Right renal pelvis (tissue), 4 donors: ENCODE data around the gene PBXIP1. TPM values are rescaled to one million over a fixed set of nuclear protein-coding genes. Genes with fewer than 3 reads are reported as not detected.

Experiments
- DNase-seq, 4 donors: peaks; one replicate each; pipeline ENCODE4 v3.0.0-alpha.2; 2013; ENCODE audit warnings: low read depth in 4 of 4, low spot score in 3 of 4, missing footprints in 1 of 4
- polyA plus RNA-seq, 4 donors: library from polyadenylated mRNA; unstranded; fragments of 120-200 nt; gene quantifications; one replicate each; pipeline ENCODE4 v1.2.1, GENCODE V29; 2013; ENCODE audit not compliant: insufficient read length in 4 of 4

Gene PBXIP1
- polyA plus RNA-seq, 4 donors = 64.9 to 74.6 (median 71.5) TPM

DNA sequence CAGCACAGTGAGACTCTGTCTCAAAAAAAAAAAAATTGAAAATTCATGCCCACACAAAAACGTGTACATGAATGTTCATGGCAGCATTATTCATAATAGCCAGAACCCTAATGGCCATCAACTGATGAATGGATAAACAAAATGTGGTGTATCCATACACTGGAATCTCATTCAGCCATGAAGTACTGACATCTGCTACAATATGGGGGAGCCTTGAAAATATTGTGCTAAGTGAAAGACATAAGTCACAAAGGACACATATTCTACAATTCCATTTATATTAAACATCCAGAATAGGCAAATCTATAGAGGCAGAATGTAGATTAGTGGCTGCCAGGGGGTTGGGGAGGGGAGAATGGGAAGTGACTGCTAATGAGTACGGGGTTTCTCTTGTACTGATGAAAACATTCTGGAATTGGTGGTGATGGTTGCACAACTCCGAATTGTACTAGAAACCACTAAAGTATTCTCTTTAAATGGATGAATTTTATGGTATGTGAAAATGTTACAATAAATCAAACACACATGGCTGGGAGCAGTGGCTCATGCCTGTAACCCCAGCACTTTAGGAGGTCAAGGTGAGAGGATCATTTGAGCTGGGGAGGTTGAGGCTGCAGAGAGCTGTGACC lies 52.8 kb downstream of the PBXIP1 start:
- no peak for DNase-seq

DNA sequence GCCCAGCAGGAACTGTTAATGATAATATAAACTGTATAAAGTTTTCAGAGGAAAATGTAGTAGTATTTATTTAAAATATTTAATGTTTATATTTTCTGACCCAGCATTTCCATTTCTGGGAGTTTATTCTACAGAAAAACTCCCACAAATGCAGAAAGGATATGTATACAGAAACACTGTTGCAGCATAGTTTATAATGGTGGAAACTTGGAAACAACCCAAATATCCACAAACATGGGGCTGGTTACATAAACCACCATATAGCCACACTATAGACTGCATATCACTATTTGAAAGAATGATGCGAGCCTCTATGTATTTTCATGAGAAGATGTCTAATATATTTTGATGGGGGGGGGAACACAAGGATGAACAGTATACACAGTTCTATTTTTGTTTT lies 54.3 kb downstream of the PBXIP1 start:
- no peak for DNase-seq

DNA sequence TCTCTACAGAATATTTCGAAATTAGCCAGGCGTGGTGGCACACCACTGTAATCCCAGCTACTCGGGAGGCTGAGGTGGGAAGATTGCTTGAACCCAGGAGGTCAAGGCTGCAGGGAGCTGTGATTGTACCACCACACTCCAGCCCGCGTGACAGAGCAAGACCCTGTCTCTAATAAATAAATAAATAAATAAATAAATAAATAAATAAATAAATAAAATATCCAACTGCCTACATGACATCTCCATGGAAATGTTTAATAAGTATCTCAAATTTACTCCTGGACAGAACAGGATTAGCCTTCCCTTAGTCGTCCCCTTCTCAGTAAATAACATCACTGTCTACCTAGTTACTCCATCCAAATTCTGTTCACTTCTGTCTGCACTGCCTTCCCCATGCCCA lies 56.9 kb downstream of the PBXIP1 start:
- no peak for DNase-seq

DNA sequence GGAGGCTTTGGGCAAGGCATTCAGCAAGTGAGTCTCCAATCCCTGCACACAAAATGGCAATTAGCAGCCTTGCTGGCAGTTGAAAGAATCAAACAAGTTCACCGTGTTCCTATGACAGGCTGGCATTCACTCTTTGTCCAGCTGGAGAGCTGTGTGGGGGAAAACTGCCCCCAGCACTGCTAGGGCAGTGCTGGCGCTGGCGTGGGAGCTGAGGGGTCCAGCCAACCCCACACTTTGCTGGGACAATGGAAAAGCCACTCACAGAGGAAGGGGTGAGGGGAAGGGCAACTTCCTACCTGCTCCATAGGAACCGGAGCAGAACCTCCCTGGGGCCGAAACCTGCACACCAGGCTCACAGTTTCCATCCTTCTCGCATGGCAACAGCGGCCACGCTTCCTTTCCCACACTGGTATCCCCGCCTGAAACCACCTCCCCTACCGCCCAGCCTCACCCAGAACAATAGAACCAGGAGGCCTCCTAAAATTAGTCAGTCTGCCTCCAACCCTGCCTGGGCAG lies 59.1 kb downstream of the PBXIP1 start:
- DNase-seq = no peak

DNA sequence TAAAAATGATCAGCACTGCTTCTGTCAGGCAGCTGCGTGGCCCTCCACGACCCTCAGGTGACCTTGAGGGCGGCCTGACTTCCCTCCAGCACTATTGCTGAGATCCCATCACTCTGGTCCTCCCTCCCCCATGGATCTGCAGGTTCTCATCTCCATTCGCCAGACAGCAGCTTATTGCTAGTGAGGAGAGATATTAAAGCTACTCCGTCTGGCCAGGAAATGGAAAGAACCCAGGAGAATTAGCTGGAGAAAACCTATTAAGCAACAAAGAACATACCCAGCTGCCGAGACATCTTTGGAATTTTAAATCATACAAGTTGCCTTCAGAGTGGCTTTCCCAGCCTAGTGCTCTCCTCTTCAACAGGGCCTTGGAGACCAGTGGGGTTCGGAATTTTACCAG lies 60.1 kb downstream of the PBXIP1 start:
- DNase-seq = no peak

Other genes with a start within 250 kb of the PBXIP1 start
- 1 to 10 TPM; 2.3 to 2.8 (median 2.6) TPM for gene KCNN3, start 85.8 kb downstream of the PBXIP1 start, polyA plus RNA-seq
- 10 to 100 TPM; 33.2 to 44.8 (median 34.6) TPM for gene PMVK, start 19.4 kb downstream of the PBXIP1 start, polyA plus RNA-seq
- 10 to 100 TPM; 46.9 to 52.2 (median 50.7) TPM for gene PYGO2, start 5.7 kb upstream of the PBXIP1 start, polyA plus RNA-seq
- gene SHC1, start 14.6 kb upstream of the PBXIP1 start, polyA plus RNA-seq = 10 to 100 TPM; 87.1 to 89.4 (median 88.0) TPM
- 100 to 1,000 TPM in 2 of 4 donors, 10 to 100 TPM in 2; 89.4 to 103 (median 100) TPM for gene CKS1B, start 18.6 kb upstream of the PBXIP1 start, polyA plus RNA-seq
- 10 to 100 TPM; 29.7 to 31.6 (median 30.8) TPM for gene FLAD1, start 27.2 kb upstream of the PBXIP1 start, polyA plus RNA-seq
- gene LENEP, start 37.5 kb upstream of the PBXIP1 start, polyA plus RNA-seq = under 1 TPM; 0.26 to 0.43 (median 0.34) TPM
- 10 to 100 TPM; 13.0 to 17.4 (median 14.4) TPM for gene ZBTB7B, start 46.7 kb upstream of the PBXIP1 start, polyA plus RNA-seq
- 1 to 10 TPM; 1.6 to 2.1 (median 1.8) TPM for gene DCST2, start 77.7 kb upstream of the PBXIP1 start, polyA plus RNA-seq
- gene DCST1, start 77.7 kb upstream of the PBXIP1 start, polyA plus RNA-seq = under 1 TPM; 0.19 to 0.31 (median 0.28) TPM
- gene ADAM15, start 95.2 kb upstream of the PBXIP1 start, polyA plus RNA-seq = 10 to 100 TPM; 42.9 to 63.4 (median 44.4) TPM
- 10 to 100 TPM; 18.5 to 22.9 (median 21.4) TPM for gene EFNA4, start 107.6 kb upstream of the PBXIP1 start, polyA plus RNA-seq
- gene EFNA3, start 122.7 kb upstream of the PBXIP1 start, polyA plus RNA-seq = 1 to 10 TPM; 6.0 to 7.9 (median 7.1) TPM
- gene EFNA1, start 171.8 kb upstream of the PBXIP1 start, polyA plus RNA-seq = 10 to 100 TPM; 67.0 to 75.7 (median 72.2) TPM
- 10 to 100 TPM; 52.7 to 63.7 (median 58.5) TPM for gene SLC50A1, start 179.8 kb upstream of the PBXIP1 start, polyA plus RNA-seq
- 10 to 100 TPM; 31.8 to 57.2 (median 36.6) TPM for gene DPM3, start 184.4 kb upstream of the PBXIP1 start, polyA plus RNA-seq
- 100 to 1,000 TPM; 137 to 177 (median 153) TPM for gene KRTCAP2, start 217.2 kb upstream of the PBXIP1 start, polyA plus RNA-seq
- gene TRIM46, start 217.8 kb upstream of the PBXIP1 start, polyA plus RNA-seq = 1 to 10 TPM; 2.7 to 4.1 (median 3.2) TPM